IPS-NIHi7 (cell line): ENCODE measurements around the gene MCM8.

Source experiments
- DNase-seq: peaks from one replicate; pipeline ENCODE4 v3.0.0; 2012; ENCODE audit warnings: mixed read lengths; ENCODE audit errors: extremely low spot score

The MCM8 gene

DNA sequence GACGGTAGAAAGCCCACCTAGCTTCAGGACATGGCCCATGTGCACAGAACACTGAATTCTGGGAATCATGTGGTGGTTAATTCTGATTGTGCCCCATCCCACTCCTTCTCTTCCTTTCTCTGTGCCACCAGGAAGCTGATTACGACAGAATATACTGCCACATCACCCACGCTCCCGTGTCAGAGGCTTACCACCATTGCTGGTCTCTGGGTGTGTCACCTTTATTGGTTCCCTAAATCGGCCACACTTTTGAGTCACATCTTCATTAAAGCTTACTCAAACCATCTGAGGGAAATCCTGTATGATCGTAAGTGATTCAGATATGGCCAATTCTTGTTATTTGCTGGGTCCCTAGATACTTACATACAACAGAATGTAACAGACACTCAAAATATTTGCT, 3.2 kb upstream of the MCM8 start:
- DNase-seq: no peak

DNA sequence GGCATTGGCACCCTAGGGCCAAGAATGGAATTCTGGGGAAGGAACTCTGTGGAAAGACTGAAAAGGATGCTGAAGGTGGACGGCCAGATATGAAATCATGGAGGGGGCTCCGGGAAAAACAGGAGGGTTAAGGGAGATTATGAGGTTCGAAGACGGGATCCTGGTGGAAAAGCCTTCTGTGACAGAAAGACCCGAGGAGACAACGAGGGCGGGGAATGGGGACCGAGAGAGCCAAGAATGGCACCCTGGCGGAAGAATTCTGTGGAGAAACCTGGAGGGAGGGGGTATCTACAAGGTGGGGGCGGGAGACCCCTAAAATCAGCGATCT, 545 bp upstream of the MCM8 start:
- no peak for DNase-seq

DNA sequence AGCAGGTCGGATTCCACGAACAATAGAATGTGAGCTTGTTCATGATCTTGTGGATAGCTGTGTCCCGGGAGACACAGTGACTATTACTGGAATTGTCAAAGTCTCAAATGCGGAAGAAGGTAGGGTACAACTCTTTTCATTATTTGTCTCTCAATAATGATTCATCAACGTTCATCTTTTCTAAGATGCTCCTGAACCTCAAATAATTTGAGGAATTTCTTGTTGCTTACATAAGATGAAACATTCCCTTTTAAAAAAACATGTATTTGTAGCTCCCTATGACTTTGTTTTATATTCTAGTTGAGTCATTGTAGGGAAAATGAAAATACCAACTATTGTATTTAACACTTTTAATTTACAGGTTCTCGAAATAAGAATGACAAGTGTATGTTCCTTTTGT, 17.0 kb downstream of the MCM8 start:
- no peak for DNase-seq

DNA sequence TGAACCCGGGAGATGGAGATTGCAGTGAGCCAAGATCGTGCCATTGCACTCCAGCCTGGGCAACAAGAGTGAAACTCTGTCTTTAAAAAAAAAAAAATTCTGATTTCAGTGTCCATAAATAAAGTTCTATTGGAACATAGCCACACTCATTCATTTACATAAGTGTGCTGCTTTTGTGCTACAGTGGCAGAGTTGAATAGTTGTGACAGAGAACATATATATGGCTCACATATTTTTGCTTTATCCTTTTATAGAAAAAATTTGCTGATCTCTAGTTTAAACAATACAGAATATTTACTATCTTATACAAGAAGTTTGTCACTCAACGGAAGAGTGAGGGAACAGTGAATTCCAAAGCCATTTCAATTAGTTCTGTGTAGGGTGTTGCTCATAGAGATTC, 18.0 kb downstream of the MCM8 start:
- DNase-seq: no peak

DNA sequence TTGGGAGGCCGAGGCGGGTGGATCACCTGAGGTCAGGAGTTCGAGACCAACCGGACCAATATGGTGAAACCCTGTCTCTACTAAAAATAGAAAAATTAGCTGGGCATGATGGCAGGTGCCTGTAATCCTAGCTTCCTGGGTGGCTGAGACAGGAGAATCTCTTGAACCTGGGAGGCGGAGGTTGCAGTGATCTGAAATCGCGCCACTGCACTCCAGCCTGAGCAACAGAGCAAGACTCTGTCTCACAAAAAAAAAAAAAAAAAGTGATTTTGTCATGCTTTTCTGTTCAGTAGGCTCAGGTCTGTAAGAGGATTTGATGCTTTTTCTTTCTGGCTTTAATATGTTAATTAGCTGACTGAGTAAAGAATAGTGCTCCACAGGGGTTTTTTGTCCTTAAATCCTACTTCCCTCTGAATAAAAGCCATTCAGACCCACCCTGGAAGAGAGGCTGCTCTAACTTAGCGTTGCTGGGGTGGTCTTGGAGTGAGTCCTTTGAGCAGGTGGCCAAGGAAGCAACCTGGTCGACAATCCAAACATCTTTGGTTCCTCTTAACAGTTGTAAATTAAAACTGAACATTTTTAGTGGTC, 19.0 kb downstream of the MCM8 start:
- DNase-seq: peak; percentile 60

DNA sequence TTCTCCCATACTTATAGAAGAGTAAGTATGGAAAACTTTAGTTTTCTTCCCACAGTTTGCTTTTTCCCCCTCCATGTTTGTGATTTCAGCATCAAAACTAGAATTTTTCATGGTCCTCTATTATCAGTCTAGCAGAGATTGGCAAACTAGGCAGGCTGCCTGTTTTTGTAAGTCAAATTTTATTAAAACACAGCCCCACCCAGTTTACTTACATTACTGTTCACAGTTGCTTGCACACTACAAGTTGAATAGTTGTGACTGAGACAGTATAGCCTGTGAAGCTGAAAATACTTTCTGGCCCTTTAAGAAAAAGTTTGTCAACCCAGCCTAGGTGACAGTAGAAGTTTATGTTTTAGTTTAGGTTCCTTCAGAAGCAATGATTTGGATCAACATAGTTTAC, 19.5 kb downstream of the MCM8 start:
- DNase-seq: no peak

DNA sequence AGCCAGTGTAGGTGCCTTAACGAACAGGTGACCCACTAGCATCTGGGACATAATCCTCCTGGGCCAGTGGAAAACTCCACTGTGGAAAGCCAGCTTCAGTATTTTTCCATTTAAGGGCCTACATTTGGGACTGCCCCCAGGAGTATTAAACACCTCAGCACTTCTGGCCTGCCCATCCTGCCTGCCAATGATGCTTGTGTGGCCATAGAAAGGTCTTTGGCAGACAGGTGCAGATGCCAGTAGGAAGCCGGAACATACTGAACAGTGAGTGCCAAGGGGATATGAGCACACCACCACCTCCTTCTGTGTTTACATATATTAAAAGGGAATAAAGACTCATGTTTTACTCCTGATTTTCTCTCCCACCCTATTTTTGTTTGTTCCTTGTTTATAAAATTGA, 19.9 kb downstream of the MCM8 start:
- no peak for DNase-seq

DNA sequence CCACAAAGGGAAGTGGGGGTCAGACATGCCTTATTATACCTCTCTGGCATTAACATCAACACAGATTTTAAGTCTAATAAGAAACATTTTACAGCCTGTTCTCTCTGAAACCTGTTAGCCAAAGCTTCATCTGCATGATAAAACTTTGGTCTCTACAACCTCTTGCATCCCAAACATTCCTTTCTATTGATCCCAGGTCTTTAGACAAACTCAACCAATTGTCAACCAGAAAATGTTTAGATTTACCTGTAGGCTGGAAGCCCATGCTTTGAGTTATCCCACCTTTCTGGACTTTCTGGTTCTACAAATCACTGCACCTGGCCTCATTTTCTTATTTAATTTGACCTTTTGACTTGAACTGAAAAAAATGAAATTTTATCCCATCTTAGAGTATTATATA, 20.8 kb downstream of the MCM8 start:
- no peak for DNase-seq

DNA sequence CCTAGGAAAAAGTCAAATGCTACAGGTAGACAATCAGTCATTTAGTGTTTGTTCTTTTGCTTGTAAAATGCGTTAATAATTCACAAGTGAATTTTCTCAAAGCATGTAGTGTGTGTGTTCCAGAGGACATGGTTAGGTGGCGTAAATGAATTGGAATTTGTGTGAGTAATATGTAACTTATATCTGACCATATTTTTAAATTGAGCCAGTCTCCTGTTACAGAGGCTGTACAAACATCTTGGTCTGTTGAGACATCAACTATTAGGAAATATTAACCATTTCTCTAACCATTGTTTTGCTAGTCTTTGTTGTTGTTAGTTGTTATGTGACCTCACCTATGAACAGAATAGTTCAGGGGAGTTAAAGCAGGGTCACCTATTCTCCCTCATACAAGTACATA, 22.7 kb downstream of the MCM8 start:
- DNase-seq: no peak

DNA sequence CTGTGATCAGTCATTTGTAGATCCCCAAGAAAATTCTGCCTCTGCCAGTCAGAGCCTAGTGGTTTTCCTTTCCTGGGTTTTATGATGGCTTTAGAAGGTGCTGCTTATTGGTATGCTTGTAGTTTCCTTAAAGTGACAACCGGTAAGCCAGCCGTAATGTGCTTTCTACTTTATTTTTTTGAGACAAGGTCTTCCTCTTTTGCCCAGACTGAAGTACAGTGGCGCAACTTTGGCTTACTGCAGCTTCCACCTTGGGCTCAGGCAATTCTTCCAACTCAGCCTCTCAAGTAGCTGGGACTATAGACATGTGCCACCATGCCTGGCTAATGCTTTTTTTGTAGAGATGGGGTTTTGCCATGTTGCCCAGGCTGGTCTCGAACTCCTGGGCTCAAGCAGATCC, 23.5 kb downstream of the MCM8 start:
- DNase-seq: no peak

DNA sequence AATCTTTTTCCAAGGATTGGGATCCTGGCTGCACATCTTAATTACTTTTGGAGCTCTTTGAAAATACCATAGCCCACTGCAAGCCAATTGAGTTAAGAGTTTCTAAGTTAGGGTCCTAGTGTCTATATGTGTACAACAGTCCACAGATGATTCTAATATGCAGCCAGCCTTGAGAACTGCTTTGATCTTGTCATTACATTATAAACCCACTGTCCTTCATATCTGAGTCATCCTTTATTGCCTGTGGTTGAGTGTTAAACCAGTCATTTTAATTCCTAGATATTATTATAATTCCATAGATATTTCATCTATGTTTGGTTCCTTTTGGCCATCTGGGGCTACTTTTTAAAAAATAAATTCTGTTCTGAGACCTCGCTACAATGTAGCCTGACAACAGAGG, 24.1 kb downstream of the MCM8 start:
- no peak for DNase-seq

DNA sequence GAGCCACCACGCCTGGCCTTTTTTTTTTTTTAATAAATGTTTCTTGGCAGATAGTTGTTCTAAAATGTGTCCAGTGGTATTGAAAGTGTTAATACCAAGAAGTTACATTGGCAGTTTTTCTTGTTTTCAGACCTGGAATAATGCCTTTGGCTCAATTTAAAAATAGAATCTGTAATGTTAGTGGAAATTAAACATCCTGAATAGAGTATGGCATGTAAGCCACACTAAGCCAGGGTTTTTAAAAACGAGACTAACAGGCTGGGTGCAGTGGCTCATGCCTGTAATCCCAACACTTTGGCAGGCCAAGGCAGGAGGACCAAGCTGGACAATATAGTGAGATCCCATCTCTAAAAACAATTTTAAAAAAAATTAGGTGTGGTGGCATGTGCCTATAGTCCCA, 25.3 kb downstream of the MCM8 start:
- no peak for DNase-seq

DNA sequence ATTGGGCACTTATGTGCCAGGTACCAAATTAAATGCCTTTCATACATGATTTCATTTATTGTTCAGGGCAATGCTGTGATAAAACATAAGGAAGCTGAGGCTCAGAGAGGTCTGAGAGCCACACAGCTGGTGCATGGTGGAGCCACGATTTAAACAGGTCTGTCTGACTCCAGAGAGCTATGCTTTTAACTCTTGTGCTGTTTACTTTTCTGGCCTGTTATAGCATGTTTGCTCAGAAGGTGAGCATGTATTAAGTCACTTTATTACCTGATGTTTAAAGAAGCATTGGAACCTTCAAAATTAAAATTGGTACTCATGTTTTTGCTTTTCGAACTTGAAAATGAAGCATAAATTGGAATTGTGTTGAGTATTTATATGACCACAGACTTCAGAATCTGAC, 26.8 kb downstream of the MCM8 start:
- no peak for DNase-seq

DNA sequence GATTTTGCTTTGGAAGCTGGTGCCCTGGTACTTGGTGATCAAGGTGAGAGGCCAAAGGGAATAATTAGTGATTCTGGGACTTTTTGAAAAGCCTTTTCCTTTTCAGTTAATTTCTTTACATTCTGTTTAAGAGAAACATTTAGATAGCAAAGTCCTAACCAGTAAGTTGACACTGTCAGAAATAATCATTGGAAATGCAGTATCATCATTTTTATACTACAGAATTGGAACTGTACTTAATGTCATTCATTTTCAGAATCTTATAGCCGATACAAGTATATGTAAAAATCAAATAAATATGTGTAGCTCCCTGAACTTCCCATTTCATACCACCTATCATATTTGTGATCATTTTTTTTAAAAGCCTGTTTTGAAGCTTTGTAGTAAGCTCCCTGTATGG, 27.5 kb downstream of the MCM8 start:
- DNase-seq: no peak

DNA sequence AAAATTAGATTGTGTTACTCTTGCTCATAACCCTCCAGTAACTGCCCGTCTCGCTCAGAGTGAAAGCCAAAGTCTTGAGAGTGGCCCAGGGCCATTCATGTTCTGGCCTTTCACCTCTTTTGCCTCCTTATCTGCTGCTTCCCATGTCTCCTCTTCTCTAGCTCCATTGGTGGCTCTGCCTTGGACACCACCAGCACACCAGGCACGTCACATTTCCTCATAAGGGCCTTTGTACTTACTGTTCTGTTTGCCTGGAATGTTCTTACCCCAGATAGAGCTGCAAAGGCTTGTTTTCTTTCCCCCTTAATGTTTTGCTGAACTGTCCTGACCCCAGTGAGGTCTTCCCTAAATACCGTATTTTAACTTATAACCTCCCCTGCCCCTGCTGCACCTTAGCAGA, 29.3 kb downstream of the MCM8 start:
- DNase-seq: no peak

DNA sequence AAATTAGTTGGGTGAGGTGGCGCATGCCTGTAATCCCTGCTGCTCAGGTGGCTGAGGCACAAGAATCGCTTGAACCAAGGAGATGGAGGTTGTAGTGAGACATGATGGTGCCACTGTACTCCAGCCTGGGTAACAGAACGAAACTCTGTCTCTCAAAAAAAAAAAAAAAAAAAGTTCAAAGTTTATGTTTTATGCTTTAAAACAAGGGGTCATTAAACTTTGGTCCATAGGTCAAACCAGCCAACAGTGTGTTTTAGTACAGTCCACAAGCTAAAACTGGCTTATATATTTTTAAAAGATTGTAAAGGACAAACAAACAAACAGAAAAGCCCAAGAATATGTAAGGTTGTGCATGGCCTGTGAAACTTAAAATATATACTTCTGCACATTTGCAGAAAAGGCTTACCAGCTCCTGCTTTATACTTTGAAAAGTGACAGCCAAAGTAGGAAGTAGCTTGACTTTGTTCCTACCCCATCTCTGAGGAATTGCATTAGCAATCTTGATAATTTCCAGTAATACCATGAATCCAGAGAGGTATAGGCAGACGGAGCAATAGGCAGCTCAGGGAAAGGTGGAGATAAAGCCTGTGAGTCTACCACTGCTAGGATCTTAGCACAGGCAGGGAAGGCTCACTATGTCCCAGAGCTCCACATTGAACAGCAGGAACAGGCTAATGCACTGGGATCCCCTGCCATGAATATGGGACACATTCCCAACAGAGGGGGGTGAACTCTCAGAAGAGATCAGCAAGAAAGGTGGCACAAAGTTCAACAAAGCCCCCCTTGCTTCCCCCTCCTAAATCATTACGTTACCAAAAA, 30.5 kb downstream of the MCM8 start:
- no peak for DNase-seq

DNA sequence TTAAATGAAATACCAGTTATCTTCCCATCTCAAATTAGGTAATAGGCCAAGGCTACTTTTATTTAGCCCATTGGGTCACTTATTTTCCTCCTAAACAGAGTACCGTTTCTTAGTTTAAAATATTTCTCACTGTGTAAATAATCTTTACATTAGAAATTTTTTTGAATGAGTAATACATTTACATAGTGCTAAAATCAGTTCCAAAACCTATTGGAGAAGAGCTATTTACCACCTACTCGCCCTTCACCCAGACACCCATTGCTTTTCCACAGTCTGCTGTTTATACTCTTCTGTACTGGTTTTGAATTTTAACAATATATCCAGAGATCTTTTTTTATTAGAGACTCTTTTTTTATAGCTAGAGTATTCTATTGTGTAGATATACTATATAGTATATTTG, 36.9 kb downstream of the MCM8 start:
- DNase-seq: no peak

DNA sequence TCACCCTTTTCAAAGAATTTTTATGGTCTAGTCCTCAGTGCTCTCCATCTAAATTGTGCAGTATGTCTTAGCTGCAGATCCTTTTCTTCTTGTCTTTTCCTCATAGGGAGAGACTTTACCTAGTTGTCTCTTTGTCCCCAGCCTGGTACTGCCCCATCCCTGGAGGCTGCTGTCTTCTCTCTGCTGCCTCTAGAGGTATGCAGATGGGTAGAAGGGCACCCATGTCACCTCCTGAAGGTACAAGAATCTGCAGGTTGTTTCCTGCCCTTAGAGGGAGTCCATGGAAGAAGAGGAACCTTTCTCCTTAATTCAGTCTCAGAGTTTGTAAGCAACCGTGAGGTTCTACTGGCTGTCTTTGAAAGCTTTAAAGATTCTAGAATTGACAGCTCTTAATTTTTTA, 39.1 kb downstream of the MCM8 start:
- no peak for DNase-seq

DNA sequence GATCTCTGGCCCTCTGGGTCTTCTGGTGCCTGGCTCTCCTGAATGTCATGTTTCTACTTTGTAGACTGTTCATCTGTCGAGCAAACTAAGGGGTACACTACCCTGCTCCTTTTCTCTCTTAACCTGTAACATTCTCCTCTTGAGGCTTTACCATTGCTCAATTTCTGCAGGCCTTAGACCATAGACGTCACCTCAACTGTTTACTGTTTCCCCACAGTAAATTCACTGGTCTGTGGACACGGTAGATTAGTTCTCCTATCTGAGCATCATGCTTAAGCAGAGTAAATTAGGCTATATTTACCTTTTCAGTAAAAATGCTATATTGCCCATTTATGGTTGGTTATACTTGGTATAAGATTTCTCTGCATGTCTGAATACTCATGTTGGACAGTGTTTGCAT, 40.5 kb downstream of the MCM8 start:
- DNase-seq: no peak

DNA sequence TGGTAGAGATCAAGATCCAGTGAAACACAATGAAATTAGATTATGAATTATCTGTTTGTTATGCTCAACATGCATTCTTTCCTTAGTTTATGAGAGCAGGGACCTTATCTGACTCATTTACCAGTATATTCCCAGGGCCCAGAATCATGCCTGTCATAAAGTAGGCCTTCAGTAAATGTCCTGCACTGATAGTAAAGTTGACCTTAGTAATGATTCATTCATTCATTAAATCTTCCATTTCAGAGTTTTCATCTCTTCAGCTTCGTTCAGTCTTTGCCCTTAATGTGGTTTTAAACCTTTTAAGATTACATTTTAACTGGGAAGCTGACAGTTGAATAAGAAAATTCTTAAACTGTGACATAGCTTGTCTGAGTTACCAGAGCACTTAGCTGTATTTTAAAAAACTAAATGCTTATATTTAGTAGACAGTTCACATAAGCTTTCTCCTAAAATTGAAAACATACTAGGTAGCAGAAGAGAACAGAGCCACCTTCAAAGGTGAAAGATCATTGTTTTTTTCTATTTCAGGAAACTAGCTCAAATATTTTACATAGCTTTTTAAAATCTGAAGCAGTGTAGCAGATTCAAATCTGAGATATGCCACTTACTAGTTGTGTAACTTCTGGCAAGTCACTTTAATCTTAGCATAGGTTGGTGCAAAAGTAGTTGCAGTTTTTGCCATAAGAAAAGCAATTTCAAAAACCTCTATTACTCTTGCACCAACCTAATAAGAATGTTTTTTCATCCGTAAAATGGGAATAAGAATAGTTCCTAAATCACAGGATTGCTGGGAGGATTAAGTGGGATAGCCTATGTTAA, 41.4 kb downstream of the MCM8 start:
- DNase-seq: no peak

DNA sequence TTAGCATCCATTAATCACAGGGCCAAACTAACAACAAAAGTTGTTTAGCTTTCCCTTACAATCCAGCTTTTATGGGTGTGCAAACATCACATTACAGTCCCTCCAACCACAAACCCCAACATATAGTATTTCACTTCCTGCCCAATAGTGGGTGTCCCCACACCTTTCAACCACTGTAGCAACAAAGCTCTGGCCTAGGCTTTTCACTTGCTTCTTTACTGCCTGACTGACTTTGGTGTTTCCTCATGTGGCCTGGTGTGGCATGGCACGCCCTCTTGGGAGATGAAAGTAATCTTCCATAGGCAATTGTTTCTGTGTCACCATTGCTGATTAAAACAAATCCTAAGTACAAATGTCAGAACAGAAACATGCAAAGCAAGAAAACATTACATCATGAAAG, 46.3 kb downstream of the MCM8 start:
- DNase-seq: no peak

DNA sequence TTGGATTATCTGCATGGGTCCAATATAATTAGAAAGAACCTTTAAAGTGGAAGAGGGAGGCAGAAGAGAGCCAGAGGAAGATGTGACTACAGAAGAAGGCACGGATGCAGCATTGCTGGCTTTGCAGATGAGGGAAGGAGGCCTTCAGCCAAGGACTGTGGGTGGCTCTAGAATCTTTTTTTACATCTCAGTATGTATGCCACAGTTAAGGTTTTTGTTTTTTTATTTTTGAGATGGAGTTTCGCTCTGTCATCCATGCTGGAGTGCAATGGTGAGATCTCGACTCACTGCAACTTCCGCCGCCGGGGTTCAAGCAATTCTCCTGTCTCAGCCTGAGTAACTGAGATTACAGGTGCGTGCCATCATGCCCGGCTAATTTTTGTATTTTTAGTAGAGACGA, 49.3 kb downstream of the MCM8 start:
- no peak for DNase-seq

DNA sequence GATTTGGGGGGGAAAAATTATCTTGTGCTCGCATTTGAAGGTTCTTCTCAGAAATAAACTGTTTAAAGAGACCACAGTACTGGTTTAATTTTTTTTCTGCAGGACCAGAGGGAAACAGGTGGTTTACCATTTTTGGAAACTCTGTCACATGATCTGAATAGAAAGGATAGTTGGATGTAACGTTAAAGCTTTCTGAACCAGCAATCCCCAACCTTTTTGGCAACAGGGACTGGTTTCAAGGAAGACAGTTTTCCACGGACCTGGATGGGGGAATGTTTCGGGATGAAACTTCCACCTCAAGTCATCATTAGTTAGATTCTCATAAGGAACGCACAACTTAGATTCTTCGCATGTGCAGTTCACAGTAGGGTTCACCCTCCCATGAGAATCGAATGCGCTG, 50.4 kb downstream of the MCM8 start:
- no peak for DNase-seq
